Femur (tissue), 1 donor: ENCODE results near the gene NSDHL.
A peak's percentile ranks its signal among the peaks of the same experiment; 100 is the strongest.
"Not testable (repeated sequence)": the region's sequence is repeated elsewhere in the genome, so short reads cannot be mapped to it uniquely, and the experiment has no call there.

Experiments
- DNase-seq: peaks from one replicate; pipeline ENCODE4 v3.0.0-alpha.2; 2017

Gene NSDHL

GRCh38 chrX:152895724-152896420 is 65.0 kb downstream of the NSDHL start:
- no peak for DNase-seq

- DNase-seq = no peak
These were observed 65.6 kb downstream of the NSDHL start for GRCh38 chrX:152896450-152896849.

GRCh38 chrX:152897222-152898131 is 66.6 kb downstream of the NSDHL start, which contains the start of gene ZNF185:
Gene ZNF185 (plus strand): TSS chrX:152898067. CDS start chrX:152914490, 16,423 bp downstream.
- peak; percentile 74 for DNase-seq

- no peak for DNase-seq
These were observed 67.6 kb downstream of the NSDHL start for GRCh38 chrX:152898442-152898841.

GRCh38 chrX:152899111-152899873 is 68.4 kb downstream of the NSDHL start:
- DNase-seq = no peak

- no peak for DNase-seq
These were observed 69.2 kb downstream of the NSDHL start for GRCh38 chrX:152899874-152900719.

- no peak for DNase-seq
These were observed 70.1 kb downstream of the NSDHL start for GRCh38 chrX:152900937-152901445.

GRCh38 chrX:152901816-152902501 is 71.1 kb downstream of the NSDHL start:
- peak; percentile 59 for DNase-seq

- no peak for DNase-seq
These were observed 71.6 kb downstream of the NSDHL start for GRCh38 chrX:152902502-152902820.

GRCh38 chrX:152903589-152903988 is 72.7 kb downstream of the NSDHL start:
- no peak for DNase-seq

- no peak for DNase-seq
These were observed 73.6 kb downstream of the NSDHL start for GRCh38 chrX:152904151-152905080.

GRCh38 chrX:152905081-152905420 is 74.2 kb downstream of the NSDHL start:
- DNase-seq = no peak

- DNase-seq = no peak
These were observed 76.3 kb downstream of the NSDHL start for GRCh38 chrX:152907084-152907651.

- no peak for DNase-seq
These were observed 77.6 kb downstream of the NSDHL start for GRCh38 chrX:152908486-152908885.

- DNase-seq = not testable (repeated sequence)
These were observed 79.2 kb downstream of the NSDHL start for GRCh38 chrX:152910018-152910417.

- DNase-seq = no peak
These were observed 81.2 kb downstream of the NSDHL start for GRCh38 chrX:152912106-152912505.

GRCh38 chrX:152912641-152913040 is 81.8 kb downstream of the NSDHL start:
- DNase-seq = no peak

GRCh38 chrX:152913346-152913745 is 82.5 kb downstream of the NSDHL start:
- DNase-seq = no peak

GRCh38 chrX:152913910-152914309 is 83.0 kb downstream of the NSDHL start:
- DNase-seq = no peak
